ENCODE data around the gene SHISA9.

Gene SHISA9

DNA sequence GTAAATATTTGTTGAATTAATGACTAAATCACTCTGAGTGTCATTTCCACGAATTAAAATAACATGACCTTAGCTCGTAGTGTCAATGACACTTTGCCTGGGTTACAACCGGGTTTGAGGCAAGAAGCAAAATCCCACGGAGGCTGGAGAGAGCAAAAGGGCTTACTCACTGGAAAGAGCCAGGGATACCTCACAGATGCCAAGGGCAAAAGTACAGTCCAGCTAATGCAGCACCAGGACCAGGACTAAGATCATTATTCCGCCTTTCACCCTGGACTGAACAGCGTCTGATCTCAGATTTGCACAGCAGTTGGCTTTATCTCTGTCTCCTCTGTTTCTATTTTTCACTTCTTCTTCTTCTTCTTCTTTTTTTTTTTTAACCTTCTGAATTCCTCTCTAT lies 175.5 kb downstream of the SHISA9 start:
- H3K4me3 ChIP-seq (ENCODE audit: low read length) = no peak overlapping the region
- no peaks in the 10 kb centered on the region for H3K4me1 ChIP-seq (ENCODE audit: control insufficient read depth, insufficient read depth, low read length)
- no peak overlapping the region for H3K9ac ChIP-seq (ENCODE audit: low read length)
- H3K36me3 ChIP-seq (ENCODE audit: control insufficient read depth, insufficient read depth, low read length, severe bottlenecking) = no peaks in the 10 kb centered on the region
- H3K27me3 ChIP-seq (replicated peaks; ENCODE audit: control insufficient read depth, insufficient read depth, low read length) = no peaks in the 10 kb centered on the region
- H3K9me3 ChIP-seq (ENCODE audit: control insufficient read depth, low read length) = no peaks in the 10 kb centered on the region
- no peak for DNase-seq (ENCODE audit: low read depth)

DNA sequence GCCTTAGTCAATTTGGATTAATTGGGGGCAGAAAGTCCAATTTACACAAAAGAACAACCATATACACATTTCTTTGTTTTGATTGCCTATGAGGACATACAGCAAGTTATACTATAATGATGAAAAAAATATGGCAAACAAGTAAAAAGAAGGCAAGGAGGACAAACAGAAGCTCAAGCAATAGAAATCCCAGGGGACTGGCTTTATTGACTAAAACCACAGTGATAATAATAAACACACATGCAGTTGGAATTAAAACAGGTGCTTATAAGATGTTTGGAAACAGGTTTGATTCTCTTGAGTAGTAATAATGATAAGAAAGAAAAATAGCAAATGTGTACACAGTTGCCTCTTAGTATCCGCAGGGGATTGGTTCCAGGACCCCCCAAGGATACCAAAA lies 176.4 kb downstream of the SHISA9 start:
- no peaks in the 10 kb centered on the region for H3K36me3 ChIP-seq (ENCODE audit: control insufficient read depth, insufficient read depth, low read length, severe bottlenecking)
- H3K4me3 ChIP-seq (ENCODE audit: low read length) = no peak overlapping the region
- no peaks in the 10 kb centered on the region for H3K27me3 ChIP-seq (replicated peaks; ENCODE audit: control insufficient read depth, insufficient read depth, low read length)
- H3K4me1 ChIP-seq (ENCODE audit: control insufficient read depth, insufficient read depth, low read length) = no peaks in the 10 kb centered on the region
- no peaks in the 10 kb centered on the region for H3K9me3 ChIP-seq (ENCODE audit: control insufficient read depth, low read length)
- no peak for DNase-seq (ENCODE audit: low read depth)
- H3K9ac ChIP-seq (ENCODE audit: low read length) = no peak overlapping the region

DNA sequence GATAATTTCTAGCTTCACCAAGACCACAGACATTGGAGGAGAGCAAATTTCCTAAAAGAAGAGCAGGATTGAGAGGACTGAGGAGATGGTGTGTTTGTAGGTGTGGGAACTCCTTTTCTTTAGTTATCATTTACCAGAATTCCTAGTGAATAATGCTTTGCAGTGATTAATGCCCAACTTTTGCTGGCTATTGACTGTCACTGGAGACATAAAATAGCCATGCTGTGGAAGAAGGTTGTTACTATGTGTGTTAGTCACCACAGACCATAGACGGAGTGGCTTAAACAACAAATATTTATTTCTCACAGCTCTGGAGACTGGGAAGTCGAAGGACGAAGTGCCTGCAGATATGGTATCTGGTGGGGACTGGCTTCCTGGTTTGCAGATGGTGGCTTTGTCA lies 179.1 kb downstream of the SHISA9 start:
- H3K9ac ChIP-seq (ENCODE audit: low read length) = no peak overlapping the region
- H3K9me3 ChIP-seq (ENCODE audit: control insufficient read depth, low read length) = peaks cover 2% of the 10 kb centered on the region
- no peaks in the 10 kb centered on the region for H3K4me1 ChIP-seq (ENCODE audit: control insufficient read depth, insufficient read depth, low read length)
- no peak for DNase-seq (ENCODE audit: low read depth)
- no peaks in the 10 kb centered on the region for H3K27me3 ChIP-seq (replicated peaks; ENCODE audit: control insufficient read depth, insufficient read depth, low read length)
- H3K4me3 ChIP-seq (ENCODE audit: low read length) = no peak overlapping the region
- no peaks in the 10 kb centered on the region for H3K36me3 ChIP-seq (ENCODE audit: control insufficient read depth, insufficient read depth, low read length, severe bottlenecking)

DNA sequence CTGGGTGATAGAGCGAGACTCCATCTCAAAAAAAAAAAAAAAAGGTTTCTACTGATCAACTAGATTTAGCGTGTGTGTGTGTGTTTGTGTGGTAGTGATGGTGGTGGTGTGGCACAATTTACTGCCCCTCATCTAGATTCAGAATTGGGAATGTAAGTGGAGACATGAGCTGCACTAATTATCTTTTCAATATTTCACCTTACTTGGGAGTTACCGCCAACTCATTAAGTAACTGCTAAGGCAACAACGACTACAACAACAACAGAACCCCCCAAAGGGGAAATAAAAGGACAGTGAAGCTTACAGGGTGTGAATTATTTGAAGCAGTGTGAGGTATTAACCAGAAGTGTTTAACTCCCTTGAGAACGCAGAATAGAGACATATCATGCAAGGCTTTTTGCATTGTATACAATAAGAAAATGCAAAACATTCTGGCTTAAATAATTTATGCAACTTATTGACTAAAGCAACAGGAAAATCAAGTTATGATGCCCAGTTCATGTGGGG lies 180.5 kb downstream of the SHISA9 start:
- H3K36me3 ChIP-seq (ENCODE audit: control insufficient read depth, insufficient read depth, low read length, severe bottlenecking) = no peaks in the 10 kb centered on the region
- no peak overlapping the region for H3K9ac ChIP-seq (ENCODE audit: low read length)
- no peaks in the 10 kb centered on the region for H3K4me1 ChIP-seq (ENCODE audit: control insufficient read depth, insufficient read depth, low read length)
- H3K9me3 ChIP-seq (ENCODE audit: control insufficient read depth, low read length) = peaks cover 2% of the 10 kb centered on the region
- H3K27me3 ChIP-seq (replicated peaks; ENCODE audit: control insufficient read depth, insufficient read depth, low read length) = no peaks in the 10 kb centered on the region
- H3K4me3 ChIP-seq (ENCODE audit: low read length) = no peak overlapping the region
- DNase-seq (ENCODE audit: low read depth) = no peak

DNA sequence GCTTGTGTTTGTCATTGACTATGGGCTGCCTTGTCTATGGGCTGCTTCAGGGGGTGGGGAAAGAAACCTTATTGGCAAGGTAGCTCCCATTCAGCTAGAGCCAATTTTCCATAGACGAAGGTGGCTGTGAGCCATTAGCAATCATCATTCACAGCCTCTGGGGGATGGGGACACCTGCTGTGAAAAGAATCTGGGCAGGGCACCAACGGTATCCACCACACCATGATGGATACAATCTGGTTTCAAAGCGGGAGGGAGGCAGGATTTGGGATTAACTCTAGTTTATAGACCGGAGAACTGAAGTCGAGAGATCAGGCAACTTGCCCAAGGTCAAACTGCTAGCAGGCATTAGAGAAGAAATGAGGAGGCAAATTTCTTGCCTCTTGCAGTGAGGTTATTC lies 182.3 kb downstream of the SHISA9 start:
- Histone ChIP-seq H3K4me3 (ENCODE audit: low read length) (no peak overlapping the region), H3K36me3 (ENCODE audit: control insufficient read depth, insufficient read depth, low read length, severe bottlenecking) (no peaks in the 10 kb centered on the region), H3K9ac (ENCODE audit: low read length) (no peak overlapping the region), H3K9me3 (ENCODE audit: control insufficient read depth, low read length) (peaks cover 2% of the 10 kb centered on the region), H3K4me1 (ENCODE audit: control insufficient read depth, insufficient read depth, low read length) (no peaks in the 10 kb centered on the region), H3K27me3 (replicated peaks; ENCODE audit: control insufficient read depth, insufficient read depth, low read length) (no peaks in the 10 kb centered on the region)
- DNase-seq (ENCODE audit: low read depth) = no peak

DNA sequence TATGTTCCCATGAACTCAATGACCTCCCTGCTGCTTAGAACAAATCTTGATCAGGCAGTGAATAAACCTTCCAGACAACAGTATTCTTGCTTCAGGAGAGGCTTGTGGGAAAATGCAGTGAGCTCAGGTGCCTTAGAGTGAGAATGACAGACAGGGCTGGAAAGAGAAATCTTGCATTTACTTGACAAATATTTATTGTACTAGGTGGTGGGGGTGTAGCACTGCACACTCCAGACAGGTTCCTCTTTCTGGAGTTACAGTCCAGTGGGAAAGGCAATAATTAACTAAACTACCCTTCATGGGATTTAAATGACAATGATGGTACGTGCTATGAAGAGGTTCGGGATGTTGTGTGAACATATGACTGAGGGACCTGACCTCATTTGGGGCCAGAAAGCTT lies 182.9 kb downstream of the SHISA9 start:
- Histone ChIP-seq H3K9ac (ENCODE audit: low read length) (no peak overlapping the region), H3K4me3 (ENCODE audit: low read length) (no peak overlapping the region), H3K4me1 (ENCODE audit: control insufficient read depth, insufficient read depth, low read length) (no peaks in the 10 kb centered on the region), H3K27me3 (replicated peaks; ENCODE audit: control insufficient read depth, insufficient read depth, low read length) (no peaks in the 10 kb centered on the region), H3K36me3 (ENCODE audit: control insufficient read depth, insufficient read depth, low read length, severe bottlenecking) (no peaks in the 10 kb centered on the region), H3K9me3 (ENCODE audit: control insufficient read depth, low read length) (peaks cover 2% of the 10 kb centered on the region)
- no peak for DNase-seq (ENCODE audit: low read depth)

DNA sequence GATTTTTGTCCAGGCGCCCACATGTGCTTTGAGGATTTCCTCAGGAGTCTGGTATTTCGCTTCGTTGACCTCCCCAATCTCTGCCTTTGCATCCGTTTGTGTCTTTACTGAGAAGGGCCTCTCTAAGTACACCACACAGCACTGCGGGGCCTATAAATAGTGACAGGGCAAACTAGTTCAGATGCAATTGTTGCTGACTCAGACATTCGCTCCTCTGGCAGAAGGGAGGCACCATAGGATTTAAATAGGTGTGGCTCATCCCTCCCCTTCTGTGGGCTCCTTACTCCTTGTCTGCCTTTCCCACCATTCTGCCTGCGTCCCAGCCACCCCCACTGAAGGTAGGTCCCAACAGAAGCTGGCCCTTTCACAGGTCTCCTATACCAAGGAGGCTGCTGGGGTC lies 192.3 kb downstream of the SHISA9 start:
- Histone ChIP-seq H3K4me3 (ENCODE audit: low read length) (no peak overlapping the region), H3K4me1 (ENCODE audit: control insufficient read depth, insufficient read depth, low read length) (no peaks in the 10 kb centered on the region), H3K27me3 (replicated peaks; ENCODE audit: control insufficient read depth, insufficient read depth, low read length) (no peaks in the 10 kb centered on the region), H3K9me3 (ENCODE audit: control insufficient read depth, low read length) (peaks cover 8% of the 10 kb centered on the region), H3K9ac (ENCODE audit: low read length) (no peak overlapping the region), H3K36me3 (ENCODE audit: control insufficient read depth, insufficient read depth, low read length, severe bottlenecking) (no peaks in the 10 kb centered on the region)
- DNase-seq (ENCODE audit: low read depth) = no peak

DNA sequence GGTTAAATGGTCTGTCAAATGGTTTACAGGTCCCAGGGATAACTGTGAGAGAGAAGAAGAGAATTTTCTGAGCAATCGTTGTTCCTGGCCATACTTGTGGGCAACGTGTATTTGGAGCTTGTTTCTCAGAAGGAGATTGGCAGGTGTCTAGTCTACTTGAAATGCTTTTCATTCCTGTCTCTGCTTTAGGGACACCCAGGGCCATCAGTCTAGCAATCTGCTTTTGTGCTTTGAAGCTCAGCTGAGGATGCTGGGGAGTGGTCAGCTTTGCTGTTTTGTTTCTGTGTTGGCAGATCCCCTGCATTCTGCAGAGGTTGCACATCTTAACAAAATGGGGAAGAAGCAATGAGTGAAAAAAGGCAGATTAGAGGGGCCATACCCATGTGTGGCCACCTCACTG lies 193.7 kb downstream of the SHISA9 start:
- no peak for DNase-seq (ENCODE audit: low read depth)
- H3K36me3 ChIP-seq (ENCODE audit: control insufficient read depth, insufficient read depth, low read length, severe bottlenecking) = no peaks in the 10 kb centered on the region
- no peak overlapping the region for H3K4me3 ChIP-seq (ENCODE audit: low read length)
- H3K9ac ChIP-seq (ENCODE audit: low read length) = no peak overlapping the region
- peaks cover 7% of the 10 kb centered on the region for H3K9me3 ChIP-seq (ENCODE audit: control insufficient read depth, low read length)
- H3K4me1 ChIP-seq (ENCODE audit: control insufficient read depth, insufficient read depth, low read length) = no peaks in the 10 kb centered on the region
- H3K27me3 ChIP-seq (replicated peaks; ENCODE audit: control insufficient read depth, insufficient read depth, low read length) = no peaks in the 10 kb centered on the region

DNA sequence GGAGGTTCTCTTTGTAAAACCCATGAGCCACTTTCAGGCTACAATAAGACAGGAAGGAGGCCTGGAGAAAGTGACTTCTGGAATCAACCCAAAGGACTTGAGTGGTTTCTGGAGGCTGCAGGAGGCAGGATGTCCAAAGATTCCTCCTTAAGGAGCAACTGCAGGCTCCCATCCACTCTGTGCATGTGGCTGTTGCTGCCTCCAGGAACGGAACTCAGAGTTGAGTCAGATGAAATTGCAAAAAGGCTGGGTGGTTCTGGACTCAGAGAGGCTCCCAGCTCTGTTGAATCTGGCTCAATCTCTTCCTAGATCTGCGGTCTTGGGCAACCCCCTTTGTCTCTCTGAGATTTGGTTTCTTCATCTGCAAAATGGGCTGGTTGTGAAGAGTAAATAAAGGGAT lies 197.1 kb downstream of the SHISA9 start:
- Histone ChIP-seq H3K9ac (ENCODE audit: low read length) (no peak overlapping the region), H3K9me3 (ENCODE audit: control insufficient read depth, low read length) (peaks cover 2% of the 10 kb centered on the region), H3K27me3 (replicated peaks; ENCODE audit: control insufficient read depth, insufficient read depth, low read length) (no peaks in the 10 kb centered on the region), H3K4me3 (ENCODE audit: low read length) (no peak overlapping the region), H3K36me3 (ENCODE audit: control insufficient read depth, insufficient read depth, low read length, severe bottlenecking) (no peaks in the 10 kb centered on the region), H3K4me1 (ENCODE audit: control insufficient read depth, insufficient read depth, low read length) (peaks cover 3% of the 10 kb centered on the region)
- no peak for DNase-seq (ENCODE audit: low read depth)

DNA sequence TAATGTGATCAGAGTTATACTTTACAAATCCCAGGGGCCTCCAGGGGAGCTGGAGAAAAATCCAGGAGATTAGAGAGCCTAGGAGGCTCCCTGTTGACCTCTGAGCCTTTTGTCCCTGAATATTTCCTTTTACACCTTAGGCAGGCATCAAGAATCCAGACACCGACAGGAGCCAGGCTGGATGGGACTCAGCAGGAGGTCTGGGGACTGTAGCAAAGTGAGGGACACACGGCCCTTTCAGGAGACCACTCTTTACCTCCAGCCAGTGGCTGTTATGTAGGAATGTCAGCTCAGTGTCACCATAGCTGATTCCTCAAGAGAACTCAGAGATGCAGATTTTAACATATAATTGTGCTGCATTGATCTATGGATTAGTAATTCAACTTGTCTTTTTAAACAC lies 198.4 kb downstream of the SHISA9 start:
- Histone ChIP-seq H3K36me3 (ENCODE audit: control insufficient read depth, insufficient read depth, low read length, severe bottlenecking) (no peaks in the 10 kb centered on the region), H3K9me3 (ENCODE audit: control insufficient read depth, low read length) (peaks cover 11% of the 10 kb centered on the region), H3K4me1 (ENCODE audit: control insufficient read depth, insufficient read depth, low read length) (peaks cover 3% of the 10 kb centered on the region), H3K4me3 (ENCODE audit: low read length) (no peak overlapping the region), H3K27me3 (replicated peaks; ENCODE audit: control insufficient read depth, insufficient read depth, low read length) (no peaks in the 10 kb centered on the region), H3K9ac (ENCODE audit: low read length) (no peak overlapping the region)
- DNase-seq (ENCODE audit: low read depth) = no peak

DNA sequence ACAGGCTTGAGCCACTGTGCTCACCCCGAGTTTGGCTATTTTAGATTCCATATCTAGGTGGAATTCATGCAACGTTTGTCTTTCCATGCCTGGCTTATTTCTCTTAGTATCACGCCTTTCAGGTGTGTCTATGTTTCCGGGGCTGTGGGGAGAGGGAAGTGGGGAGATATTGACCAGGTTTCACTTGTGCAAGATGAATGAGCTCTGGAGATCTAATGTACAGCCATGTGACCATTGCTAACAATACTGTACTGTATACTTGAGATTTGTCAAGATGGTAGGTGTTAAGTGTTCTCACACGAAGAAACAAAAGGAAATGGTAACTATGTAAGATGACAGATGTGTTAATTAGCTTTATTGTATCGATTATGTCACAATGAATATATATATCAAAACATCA lies 199.6 kb downstream of the SHISA9 start:
- Histone ChIP-seq H3K27me3 (replicated peaks; ENCODE audit: control insufficient read depth, insufficient read depth, low read length) (no peaks in the 10 kb centered on the region), H3K4me1 (ENCODE audit: control insufficient read depth, insufficient read depth, low read length) (peaks cover 3% of the 10 kb centered on the region), H3K4me3 (ENCODE audit: low read length) (no peak overlapping the region), H3K36me3 (ENCODE audit: control insufficient read depth, insufficient read depth, low read length, severe bottlenecking) (no peaks in the 10 kb centered on the region), H3K9ac (ENCODE audit: low read length) (no peak overlapping the region), H3K9me3 (ENCODE audit: control insufficient read depth, low read length) (peaks cover 11% of the 10 kb centered on the region)
- DNase-seq (ENCODE audit: low read depth) = no peak

DNA sequence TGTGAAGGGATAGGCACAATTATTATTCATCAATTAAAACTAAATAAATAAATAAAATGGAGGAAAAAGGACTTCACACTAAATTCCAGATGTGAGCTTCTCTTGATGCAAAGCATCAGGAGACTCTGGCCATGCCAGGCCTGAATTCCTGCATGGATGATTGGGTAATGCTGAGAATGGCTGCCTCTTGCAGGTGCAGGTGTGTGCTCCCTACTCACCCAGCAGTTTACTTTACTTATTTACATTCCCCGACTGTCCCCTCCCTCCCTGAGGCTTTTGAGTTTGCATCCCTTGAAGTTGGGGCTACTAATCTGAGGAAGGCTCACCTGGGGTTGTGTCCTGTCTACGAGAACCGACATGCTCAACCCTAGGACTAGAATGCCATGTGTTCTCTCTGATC lies 200.4 kb downstream of the SHISA9 start:
- no peaks in the 10 kb centered on the region for H3K27me3 ChIP-seq (replicated peaks; ENCODE audit: control insufficient read depth, insufficient read depth, low read length)
- H3K36me3 ChIP-seq (ENCODE audit: control insufficient read depth, insufficient read depth, low read length, severe bottlenecking) = no peaks in the 10 kb centered on the region
- H3K9me3 ChIP-seq (ENCODE audit: control insufficient read depth, low read length) = peaks cover 11% of the 10 kb centered on the region
- H3K4me3 ChIP-seq (ENCODE audit: low read length) = no peak overlapping the region
- H3K4me1 ChIP-seq (ENCODE audit: control insufficient read depth, insufficient read depth, low read length) = peaks cover 3% of the 10 kb centered on the region
- DNase-seq (ENCODE audit: low read depth) = no peak
- H3K9ac ChIP-seq (ENCODE audit: low read length) = no peak overlapping the region

Data from adipocyte (in vitro differentiated cells).